ENCODE data around the gene HES1.
"Not testable (repeated sequence)": the region's sequence is repeated elsewhere in the genome, so short reads cannot be mapped to it uniquely, and the experiment has no call there.

GRCh38 chr3:194150935-194151302 lies 15.0 kb downstream of the HES1 start:
- TF ChIP-seq, protein P1, sequence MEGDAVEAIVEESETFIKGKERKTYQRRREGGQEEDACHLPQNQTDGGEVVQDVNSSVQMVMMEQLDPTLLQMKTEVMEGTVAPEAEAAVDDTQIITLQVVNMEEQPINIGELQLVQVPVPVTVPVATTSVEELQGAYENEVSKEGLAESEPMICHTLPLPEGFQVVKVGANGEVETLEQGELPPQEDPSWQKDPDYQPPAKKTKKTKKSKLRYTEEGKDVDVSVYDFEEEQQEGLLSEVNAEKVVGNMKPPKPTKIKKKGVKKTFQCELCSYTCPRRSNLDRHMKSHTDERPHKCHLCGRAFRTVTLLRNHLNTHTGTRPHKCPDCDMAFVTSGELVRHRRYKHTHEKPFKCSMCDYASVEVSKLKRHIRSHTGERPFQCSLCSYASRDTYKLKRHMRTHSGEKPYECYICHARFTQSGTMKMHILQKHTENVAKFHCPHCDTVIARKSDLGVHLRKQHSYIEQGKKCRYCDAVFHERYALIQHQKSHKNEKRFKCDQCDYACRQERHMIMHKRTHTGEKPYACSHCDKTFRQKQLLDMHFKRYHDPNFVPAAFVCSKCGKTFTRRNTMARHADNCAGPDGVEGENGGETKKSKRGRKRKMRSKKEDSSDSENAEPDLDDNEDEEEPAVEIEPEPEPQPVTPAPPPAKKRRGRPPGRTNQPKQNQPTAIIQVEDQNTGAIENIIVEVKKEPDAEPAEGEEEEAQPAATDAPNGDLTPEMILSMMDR (IDR thresholded peaks at IDR 0.05): not testable (repeated sequence)
- TF ChIP-seq POLR2A (IDR thresholded peaks at IDR 0.05): not testable (repeated sequence)

Data from adrenal gland (tissue), 5 donors.